Left kidney (tissue), 2 donors: ENCODE data around the gene LCP2. TPM values are rescaled to one million over a fixed set of nuclear protein-coding genes. Genes with fewer than 3 reads are reported as not detected.

ENCODE experiments used
- DNase-seq: peaks from one replicate; pipeline ENCODE4 v3.0.0-alpha.2; 2013
- polyA plus RNA-seq: library from polyadenylated mRNA; unstranded; fragments of 120-200 nt; gene quantifications from one replicate; pipeline ENCODE4 v1.2.1, GENCODE V29; 2013; ENCODE audit not compliant: insufficient read length

LCP2 gene
- polyA plus RNA-seq, 1 donor, result 3.9 TPM

GRCh38 chr5:170315154-170315553 lies 17.6 kb upstream of the LCP2 start:
- DNase-seq, result peak; percentile 55

GRCh38 chr5:170314541-170315095 lies 17.0 kb upstream of the LCP2 start:
- no peak for DNase-seq

GRCh38 chr5:170313816-170314215 lies 16.2 kb upstream of the LCP2 start:
- DNase-seq, result no peak

- no peak for DNase-seq
Measured at GRCh38 chr5:170313344-170313743, 15.8 kb upstream of the LCP2 start.

- no peak for DNase-seq
Measured at GRCh38 chr5:170312666-170313065, 15.1 kb upstream of the LCP2 start.

GRCh38 chr5:170312301-170312595 lies 14.7 kb upstream of the LCP2 start:
- no peak for DNase-seq

- DNase-seq, result no peak
Measured at GRCh38 chr5:170311511-170312300, 14.1 kb upstream of the LCP2 start.

- no peak for DNase-seq
Measured at GRCh38 chr5:170310256-170310926, 12.8 kb upstream of the LCP2 start.

- DNase-seq, result no peak
Measured at GRCh38 chr5:170308686-170309085, 11.1 kb upstream of the LCP2 start.

GRCh38 chr5:170307575-170308465 lies 10.2 kb upstream of the LCP2 start:
- no peak for DNase-seq

GRCh38 chr5:170306381-170306831 lies 8.8 kb upstream of the LCP2 start:
- DNase-seq, result no peak

GRCh38 chr5:170305646-170306025 lies 8.1 kb upstream of the LCP2 start:
- no peak for DNase-seq

GRCh38 chr5:170305016-170305645 lies 7.6 kb upstream of the LCP2 start:
- no peak for DNase-seq

- DNase-seq, result no peak
Measured at GRCh38 chr5:170303549-170303948, 6.0 kb upstream of the LCP2 start.

- DNase-seq, result peak; percentile 50
Measured at GRCh38 chr5:170302653-170303501, 5.3 kb upstream of the LCP2 start.

- no peak for DNase-seq
Measured at GRCh38 chr5:170301981-170302652, 4.5 kb upstream of the LCP2 start.

- no peak for DNase-seq
Measured at GRCh38 chr5:170301149-170301548, 3.6 kb upstream of the LCP2 start.

GRCh38 chr5:170300361-170301013 lies 2.9 kb upstream of the LCP2 start:
- DNase-seq, result no peak

GRCh38 chr5:170296935-170297588 lies 515 bp downstream of the LCP2 start:
- no peak for DNase-seq
